Fibroblast of skin of right quadriceps (primary cell): Measurements from ENCODE around the gene CHN1.

Experiments used
- DNase-seq: peaks from one replicate; pipeline ENCODE4 v3.0.0-alpha.2; 2013

CHN1 gene

DNA sequence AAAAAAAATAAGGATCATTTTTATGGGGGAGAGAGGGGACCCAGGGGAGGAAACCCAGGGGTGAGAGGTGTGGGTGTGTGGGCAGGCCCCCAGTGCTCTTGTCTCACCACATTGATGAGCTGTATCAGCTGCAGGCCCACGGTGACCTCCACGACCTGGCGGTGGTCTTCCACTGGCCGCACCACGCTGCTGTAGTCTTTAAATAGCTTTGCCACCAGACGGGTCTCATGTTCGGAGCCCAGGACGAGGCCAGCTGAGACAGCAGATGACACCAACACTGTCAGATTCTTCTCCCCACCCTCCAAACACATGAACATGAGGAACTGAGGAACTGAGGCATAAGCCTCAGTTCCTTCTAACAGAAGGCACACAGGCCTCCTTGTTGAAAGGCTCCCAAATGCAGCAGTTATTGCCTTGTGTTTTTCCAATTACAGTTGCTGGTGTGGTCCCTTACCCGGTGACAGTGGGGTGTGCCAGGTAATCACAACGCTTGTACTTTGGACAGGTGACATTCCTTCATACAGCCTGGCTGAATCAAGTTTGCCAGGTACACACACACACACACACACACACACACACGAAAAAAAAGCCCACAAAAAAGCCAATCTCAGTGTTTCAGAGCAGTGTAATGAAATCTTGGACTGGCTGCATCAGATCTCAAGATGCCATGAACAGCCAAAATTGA lies 245.7 kb downstream of the CHN1 start:
- DNase-seq, result no peak

DNA sequence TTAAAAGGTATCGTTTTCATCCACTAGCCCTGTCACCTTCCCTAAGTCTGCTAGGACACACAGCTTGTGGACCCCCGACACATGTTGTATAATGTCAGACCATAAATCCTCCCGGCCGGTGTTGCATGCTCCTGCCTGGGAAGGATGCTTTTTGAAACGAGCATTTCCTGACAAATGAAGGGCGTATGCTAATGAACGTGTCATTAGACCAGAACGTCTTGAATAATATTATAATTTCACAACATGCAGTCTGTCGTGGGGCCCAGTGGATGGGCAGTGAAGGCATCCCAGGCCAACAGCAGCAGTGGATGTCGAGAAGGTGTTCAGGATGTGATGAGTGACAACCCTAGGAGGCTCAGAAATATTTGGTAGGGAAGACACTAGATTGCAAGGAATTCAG lies 248.4 kb downstream of the CHN1 start:
- DNase-seq, result no peak

DNA sequence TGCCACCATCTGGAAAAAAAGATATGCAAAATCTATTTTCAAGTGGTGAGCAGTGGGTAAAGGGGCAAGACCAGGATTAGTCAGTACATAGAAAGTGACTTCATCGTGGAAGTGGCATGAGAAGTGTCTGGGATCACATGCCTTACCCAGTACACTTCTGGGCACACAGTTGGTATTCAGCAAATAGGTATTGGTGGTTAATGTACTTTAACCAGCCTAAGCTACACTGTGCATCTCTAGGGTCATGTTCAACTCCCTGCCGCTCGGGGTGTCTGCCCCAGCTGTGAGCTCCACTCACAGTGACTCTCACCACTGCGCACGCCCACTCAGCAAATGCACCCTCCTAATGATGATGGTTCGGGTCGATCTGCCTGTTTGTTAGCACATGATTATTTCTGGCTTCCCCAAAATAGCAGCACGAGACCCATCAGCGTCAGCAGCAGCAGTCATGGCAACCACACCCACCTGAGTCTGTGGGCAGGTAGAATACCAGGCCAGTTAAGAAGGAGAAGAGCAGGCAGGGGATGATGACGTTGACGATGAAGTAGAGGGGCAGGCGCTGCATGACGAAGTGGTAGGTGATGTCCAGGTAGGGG lies 252.0 kb downstream of the CHN1 start:
- DNase-seq, result no peak

DNA sequence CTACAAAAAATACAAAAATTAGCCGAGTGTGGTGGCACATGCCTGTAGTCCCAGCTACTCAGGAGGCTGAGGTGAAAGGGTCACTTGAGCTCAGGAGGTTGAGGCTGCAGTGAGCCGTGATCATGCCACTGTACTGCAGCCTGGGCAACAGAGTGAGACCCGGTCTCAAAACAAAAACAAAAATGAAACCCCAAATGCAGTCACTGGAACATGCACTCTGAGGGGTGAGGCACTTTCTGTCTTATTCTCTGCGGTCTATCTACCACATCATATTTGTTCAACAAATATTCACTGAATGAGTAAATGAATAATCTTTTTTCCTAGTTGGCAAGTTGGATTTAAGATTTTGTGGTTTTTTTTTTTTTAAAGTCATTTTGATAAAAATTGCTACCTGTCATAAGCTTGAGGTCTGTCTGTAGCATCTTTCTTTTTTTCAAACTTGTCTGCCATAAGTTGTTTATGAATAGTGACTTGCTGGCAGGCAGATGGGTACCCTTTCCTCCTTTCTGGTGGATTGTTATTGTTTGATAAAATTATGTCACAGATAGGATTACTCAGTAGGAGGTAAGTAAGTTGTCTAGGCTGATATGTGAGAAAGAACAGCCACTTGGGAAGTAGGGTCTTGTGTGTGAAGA lies 252.7 kb downstream of the CHN1 start:
- DNase-seq, result no peak

DNA sequence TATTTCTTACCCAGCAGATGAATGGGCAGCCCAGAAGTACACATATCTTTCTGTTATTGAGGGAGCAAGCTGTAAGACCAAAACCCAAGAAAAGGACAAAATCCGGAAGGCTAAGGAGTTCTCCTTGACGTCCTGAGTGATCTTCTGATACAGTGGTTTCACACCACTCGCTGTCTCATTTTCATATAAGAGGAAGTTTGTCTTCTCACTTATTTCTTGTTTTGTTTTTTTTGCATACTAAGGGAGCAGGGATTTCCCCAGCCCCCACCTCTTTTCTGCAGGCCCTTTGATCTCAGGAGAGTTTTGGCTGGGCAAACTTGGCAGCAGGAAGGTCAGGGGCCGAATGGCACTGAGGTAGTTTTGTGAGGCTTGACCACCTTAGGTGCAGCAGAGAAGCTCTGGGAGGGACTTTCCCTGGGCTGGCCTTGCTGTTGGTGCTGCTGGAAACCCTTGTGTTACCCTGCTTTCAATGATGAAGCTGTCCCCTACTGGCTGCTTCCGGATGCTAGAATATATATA lies 254.2 kb downstream of the CHN1 start:
- no peak for DNase-seq

DNA sequence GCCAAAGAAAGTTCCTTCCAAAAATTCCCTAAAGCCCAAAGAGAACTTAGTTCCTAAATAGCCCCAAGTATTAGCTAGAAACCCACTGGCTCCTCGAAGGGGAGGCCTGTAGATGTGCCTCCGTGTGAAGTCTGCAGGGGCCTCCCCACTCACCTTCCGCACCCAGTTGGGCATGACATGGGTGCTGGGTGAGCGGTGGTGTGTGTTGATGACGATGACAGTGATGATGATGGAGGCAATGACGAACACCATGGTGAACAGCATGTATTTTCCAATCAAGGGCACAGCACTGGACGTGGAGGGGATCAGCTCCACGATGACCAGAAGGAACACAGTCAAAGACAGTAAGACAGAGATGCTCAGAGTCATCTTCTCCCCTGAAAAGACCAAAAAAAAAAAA lies 255.4 kb downstream of the CHN1 start:
- no peak for DNase-seq

DNA sequence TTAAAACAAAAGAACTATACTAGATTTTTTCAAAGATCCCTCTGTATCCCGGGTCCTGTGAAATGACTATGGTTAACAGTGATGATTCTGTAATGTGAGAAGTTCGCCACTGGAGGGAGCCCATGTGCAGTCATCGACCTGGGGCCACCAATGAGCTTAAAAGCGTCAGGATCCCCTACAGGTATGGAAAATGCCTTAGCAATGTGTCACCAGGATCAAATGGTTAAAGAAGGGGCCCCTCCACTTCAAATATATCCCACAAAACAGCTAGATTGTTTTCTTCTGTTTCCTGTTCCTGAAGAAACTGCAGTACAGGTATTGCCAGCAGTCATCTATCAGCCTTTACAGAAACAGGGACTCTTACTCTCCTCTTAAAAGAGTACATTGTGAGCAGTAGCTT lies 256.2 kb downstream of the CHN1 start:
- peak; percentile 52 for DNase-seq
